OCI-LY3 (cell line): ENCODE data around the gene RNF149.

Source experiments
- CTCF ChIP-seq: fragments of 200-600, 300-600 bp; sonication (generic); IDR thresholded peaks from 2 replicates; pipeline ENCODE4 v1.5.1; 2014; ENCODE audit warnings: antibody characterized with exemption, low read length, low read depth
- EZH2phosphoT487 ChIP-seq: fragments of 200-600 bp; shearing (Covaris generic); IDR thresholded peaks from 2 replicates; pipeline ENCODE4 v1.6.1; 2018; ENCODE audit warnings: antibody characterized with exemption, mixed run types, low read depth

GRCh38 chr2:101340141-101340551 is 31.6 kb upstream of the RNF149 start:
- TF ChIP-seq CTCF = no peak
- no peak for TF ChIP-seq EZH2phosphoT487
